ENCODE data around the gene CMTM4.
"Not testable (repeated sequence)": the region's sequence is repeated elsewhere in the genome, so short reads cannot be mapped to it uniquely, and the experiment has no call there.

CMTM4 gene

DNA sequence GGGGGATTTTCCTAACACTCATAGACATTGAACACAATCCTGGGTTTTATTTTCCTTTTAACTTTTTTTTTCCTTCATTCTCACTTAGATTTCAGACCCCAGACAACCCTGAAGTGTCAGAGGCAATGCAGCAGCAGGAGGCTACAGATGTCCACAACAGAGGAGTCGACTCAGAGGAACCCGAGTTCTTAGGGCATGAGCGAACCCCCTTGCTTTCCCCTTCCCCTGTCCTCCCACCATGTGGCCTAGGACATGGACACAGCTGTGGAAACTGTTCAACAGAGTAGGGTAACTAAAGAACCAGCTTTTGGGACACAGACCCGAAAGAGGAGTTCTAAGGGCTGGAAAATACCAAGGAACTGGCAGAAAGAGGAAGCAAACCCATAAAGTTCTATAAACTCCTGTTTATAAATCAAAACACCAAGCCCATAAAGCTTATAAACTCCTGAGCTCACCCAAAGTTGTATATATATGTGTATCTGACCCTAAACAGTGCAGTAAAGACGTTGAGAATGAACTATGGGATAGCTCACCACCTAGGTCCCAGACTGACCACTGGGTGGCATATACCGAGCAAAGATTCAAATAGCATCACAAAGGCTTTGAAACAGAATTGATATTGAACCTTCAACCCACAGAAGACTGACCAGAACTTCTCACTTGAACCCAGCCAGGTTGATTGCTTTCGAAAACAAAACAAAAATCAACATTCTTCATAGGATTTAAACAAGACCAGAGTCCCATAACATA is 33.9 kb downstream of the CMTM4 start:
- no peak overlapping the region for H3K4me3 ChIP-seq (replicated peaks; ENCODE audit: low read depth, low read length)
- TF ChIP-seq, protein P1, sequence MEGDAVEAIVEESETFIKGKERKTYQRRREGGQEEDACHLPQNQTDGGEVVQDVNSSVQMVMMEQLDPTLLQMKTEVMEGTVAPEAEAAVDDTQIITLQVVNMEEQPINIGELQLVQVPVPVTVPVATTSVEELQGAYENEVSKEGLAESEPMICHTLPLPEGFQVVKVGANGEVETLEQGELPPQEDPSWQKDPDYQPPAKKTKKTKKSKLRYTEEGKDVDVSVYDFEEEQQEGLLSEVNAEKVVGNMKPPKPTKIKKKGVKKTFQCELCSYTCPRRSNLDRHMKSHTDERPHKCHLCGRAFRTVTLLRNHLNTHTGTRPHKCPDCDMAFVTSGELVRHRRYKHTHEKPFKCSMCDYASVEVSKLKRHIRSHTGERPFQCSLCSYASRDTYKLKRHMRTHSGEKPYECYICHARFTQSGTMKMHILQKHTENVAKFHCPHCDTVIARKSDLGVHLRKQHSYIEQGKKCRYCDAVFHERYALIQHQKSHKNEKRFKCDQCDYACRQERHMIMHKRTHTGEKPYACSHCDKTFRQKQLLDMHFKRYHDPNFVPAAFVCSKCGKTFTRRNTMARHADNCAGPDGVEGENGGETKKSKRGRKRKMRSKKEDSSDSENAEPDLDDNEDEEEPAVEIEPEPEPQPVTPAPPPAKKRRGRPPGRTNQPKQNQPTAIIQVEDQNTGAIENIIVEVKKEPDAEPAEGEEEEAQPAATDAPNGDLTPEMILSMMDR (IDR thresholded peaks at IDR 0.05; ENCODE audit: low read depth, low read length, missing control alignments): peak; percentile 60
- no peak for DNase-seq (ENCODE audit: extremely low read depth, low read depth)

DNA sequence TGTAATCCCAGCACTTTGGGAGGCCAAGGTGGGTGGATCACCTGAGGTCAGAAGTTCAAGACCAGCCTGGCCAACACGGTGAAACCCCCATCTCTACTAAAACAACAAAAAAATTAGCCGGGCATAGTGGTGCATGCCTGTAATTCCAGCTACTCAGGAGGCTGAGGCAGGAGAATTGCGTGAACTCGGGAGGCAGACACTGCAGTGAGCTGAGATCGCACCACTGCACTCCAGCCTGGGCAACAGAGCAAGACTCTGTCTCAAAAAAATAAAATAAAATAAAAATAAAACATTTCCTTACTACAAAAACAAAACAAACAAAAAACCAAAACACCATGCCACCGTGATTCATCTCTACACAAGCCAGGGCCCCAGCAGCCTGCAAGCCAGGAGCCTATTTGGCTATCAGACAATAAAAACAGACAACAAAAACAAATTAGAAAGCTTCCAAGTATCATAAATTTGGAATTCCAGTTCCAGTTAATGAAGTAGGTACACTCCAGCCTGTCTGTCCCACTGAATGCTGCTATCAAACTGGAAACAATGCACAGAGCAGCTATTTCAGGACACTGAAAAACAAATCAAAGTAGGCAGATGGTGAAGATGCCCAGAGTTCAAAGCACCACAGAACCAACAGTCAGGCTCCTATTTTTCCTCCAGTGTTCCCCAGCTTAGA is 34.7 kb downstream of the CMTM4 start:
- DNase-seq (ENCODE audit: extremely low read depth, low read depth); H3K4me3 ChIP-seq (replicated peaks; ENCODE audit: low read depth, low read length): not testable (repeated sequence)

DNA sequence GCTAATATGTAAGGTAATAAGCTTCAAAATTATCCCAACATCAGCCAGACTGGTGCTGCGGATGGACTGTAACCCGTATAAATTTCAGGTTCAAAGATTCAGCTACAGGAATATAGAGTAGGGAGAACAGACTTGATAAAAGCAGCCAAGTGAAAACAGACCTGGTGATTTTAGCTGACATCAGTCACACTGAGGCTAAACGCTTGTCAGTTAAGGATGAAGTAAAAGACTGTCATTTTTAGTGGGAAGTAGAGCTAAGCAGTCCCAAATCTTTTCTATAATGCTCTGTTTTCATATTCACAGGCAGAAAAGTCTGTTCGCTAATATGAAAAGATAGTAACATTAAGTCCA is 35.4 kb downstream of the CMTM4 start:
- H3K4me3 ChIP-seq (replicated peaks; ENCODE audit: low read depth, low read length): no peak overlapping the region
- DNase-seq (ENCODE audit: extremely low read depth, low read depth): no peak
- TF ChIP-seq, protein P1 (IDR thresholded peaks at IDR 0.05; ENCODE audit: low read depth, low read length, missing control alignments): no peak

DNA sequence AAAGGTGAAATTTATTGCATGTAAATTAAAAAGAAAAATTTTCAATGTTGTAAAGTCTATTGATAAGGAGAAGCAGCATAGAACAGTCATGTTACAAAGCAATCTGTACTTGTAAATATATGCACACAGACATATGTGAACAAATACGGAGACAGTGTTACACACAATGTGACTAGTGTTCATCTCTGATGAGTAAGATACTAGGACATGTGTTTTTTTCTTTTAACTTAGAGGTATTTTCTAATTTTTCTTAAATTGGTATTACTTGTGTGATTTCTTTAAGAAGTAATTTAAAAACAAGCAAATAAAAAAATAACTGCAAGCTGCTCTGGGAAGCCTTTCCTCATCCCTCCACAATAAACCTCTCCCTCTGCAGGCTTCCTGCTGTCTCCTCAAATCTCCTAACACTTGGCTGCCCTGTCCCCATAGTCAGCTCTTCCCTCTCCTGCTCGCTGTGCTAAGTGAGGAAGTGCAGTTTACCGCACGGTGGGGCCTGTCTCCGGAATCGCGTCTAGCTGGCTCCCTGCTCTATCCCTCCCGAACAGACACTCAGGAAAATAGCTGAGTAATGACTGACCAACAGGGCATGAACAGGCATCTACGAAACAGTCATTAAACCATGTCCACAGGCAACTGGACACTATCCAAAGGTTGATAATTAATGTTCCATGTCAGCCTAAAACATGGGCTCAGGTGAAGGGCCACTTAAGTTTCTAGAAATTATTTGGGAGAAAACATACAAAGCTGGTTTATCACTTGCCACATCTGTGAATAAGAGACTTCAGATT is 35.9 kb downstream of the CMTM4 start:
- peak; percentile 71 for DNase-seq (ENCODE audit: extremely low read depth, low read depth)
- TF ChIP-seq, protein P1 (IDR thresholded peaks at IDR 0.05; ENCODE audit: low read depth, low read length, missing control alignments): peak; percentile 30
- H3K4me3 ChIP-seq (replicated peaks; ENCODE audit: low read depth, low read length): no peak overlapping the region

DNA sequence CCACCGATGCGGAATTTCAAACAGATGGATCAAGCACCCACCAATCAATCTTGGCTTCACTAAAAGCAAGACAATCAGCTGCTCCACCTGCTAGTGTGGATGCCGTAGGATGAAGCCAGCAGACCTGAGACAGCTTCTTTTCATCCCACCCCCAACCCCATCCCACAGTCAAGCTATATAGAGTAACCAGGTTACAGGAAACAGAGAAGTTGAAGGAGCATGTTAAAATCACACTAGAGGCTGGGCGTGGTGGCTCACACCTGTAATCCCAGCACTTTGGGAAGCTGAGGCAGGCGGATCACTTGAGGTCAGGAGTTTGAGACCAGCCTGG is 37.7 kb downstream of the CMTM4 start:
- TF ChIP-seq, protein P1 (IDR thresholded peaks at IDR 0.05; ENCODE audit: low read depth, low read length, missing control alignments): no peak
- no peak overlapping the region for H3K4me3 ChIP-seq (replicated peaks; ENCODE audit: low read depth, low read length)
- no peak for DNase-seq (ENCODE audit: extremely low read depth, low read depth)

DNA sequence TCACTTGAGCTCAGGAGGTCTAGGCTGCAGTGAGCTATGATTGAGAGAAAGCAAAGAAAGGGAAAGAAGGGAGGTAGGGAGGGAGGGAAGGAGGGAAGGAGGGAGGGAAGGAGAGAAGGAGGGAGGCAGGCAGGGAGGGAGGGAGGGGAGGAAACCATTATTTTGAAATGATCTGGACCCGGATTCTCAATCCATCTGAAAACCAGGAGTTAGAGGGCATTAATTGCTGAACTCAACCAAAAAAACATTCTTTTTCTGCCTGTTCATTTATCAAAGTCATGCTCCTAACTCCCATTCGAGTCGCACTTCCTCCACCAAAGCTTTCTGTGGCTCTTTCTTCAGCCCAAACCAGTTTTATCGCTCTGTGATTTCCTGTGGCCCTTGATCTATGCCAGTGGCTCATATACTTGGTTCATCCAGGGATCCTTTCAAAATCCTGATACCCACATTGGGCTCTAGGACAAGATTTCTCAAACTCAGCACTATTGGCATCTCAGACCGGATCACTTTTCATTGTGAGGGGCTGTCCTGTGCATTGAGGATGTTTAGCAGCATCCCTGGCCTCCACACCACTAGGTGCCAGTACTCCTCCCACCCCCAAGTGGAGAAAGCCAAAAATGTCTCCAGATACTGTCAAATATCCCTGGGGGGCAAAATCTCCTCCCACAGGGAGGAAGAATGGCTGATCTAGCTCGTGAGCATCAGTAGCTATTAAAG is 38.2 kb downstream of the CMTM4 start:
- TF ChIP-seq, protein P1 (IDR thresholded peaks at IDR 0.05; ENCODE audit: low read depth, low read length, missing control alignments): no peak
- no peak overlapping the region for H3K4me3 ChIP-seq (replicated peaks; ENCODE audit: low read depth, low read length)
- no peak for DNase-seq (ENCODE audit: extremely low read depth, low read depth)

All from HFF-Myc (cell line).